MCF 10A (cell line): Measurements from ENCODE around the gene SND1. TPM values are rescaled to one million over a fixed set of nuclear protein-coding genes. Genes with fewer than 3 reads are reported as not detected.

Experiments used
- BruUV-seq: library from RNA; stranded (reverse); fragments of 400-500 nt; replicated peaks from 2 replicates; lab custom pipeline; 2021; lab: Mats Ljungman, UMichigan
- CTCF ChIA-PET: fragments of 300-600 bp; sonication (Branson Sonifier 250); formaldehyde crosslinking; extraction: SDS; loops from one replicate; lab custom pipeline; 2021; ENCODE audit warnings: antibody characterized with exemption, inconsistent platforms; lab: Yijun Ruan, JAX
- POLR2A ChIA-PET: fragments of 300-600, 350-650 bp; sonication (Branson Sonifier 250); formaldehyde crosslinking; extraction: SDS; loops from one replicate; lab custom pipeline; 2020; ENCODE audit warnings: antibody characterized with exemption, inconsistent platforms; lab: Yijun Ruan, JAX
- DNase-seq: peaks from one replicate; pipeline ENCODE4 v3.0.0-alpha.2; 2018; ENCODE audit not compliant: unreplicated experiment
- H3K27ac Mint-ChIP-seq: one replicate; pipeline ENCODE4 v1.8.0; 2022; ENCODE audit warnings: mild to moderate bottlenecking, low read depth, mixed read lengths; ENCODE audit not compliant: unreplicated experiment
- H3K27me3 Mint-ChIP-seq: one replicate; pipeline ENCODE4 v1.8.0; 2022; ENCODE audit warnings: mixed read lengths; ENCODE audit not compliant: insufficient read depth, unreplicated experiment
- H3K36me3 Mint-ChIP-seq: one replicate; pipeline ENCODE4 v1.8.0; 2022; ENCODE audit warnings: mild to moderate bottlenecking, moderate library complexity, mixed read lengths; ENCODE audit not compliant: insufficient read depth, unreplicated experiment
- H3K4me1 Mint-ChIP-seq: one replicate; pipeline ENCODE4 v1.8.0; 2022; ENCODE audit warnings: mixed read lengths; ENCODE audit not compliant: insufficient read depth, unreplicated experiment
- H3K4me3 Mint-ChIP-seq: one replicate; pipeline ENCODE4 v1.8.0; 2022; ENCODE audit warnings: mild to moderate bottlenecking, moderate library complexity, mixed read lengths; ENCODE audit not compliant: unreplicated experiment
- H3K9me3 Mint-ChIP-seq: one replicate; pipeline ENCODE4 v1.8.0; 2022; ENCODE audit warnings: mixed read lengths; ENCODE audit not compliant: unreplicated experiment
- intact Hi-C: fragments of 100-400 bp; cut with micrococcal nuclease; formaldehyde crosslinking; loops from 2 replicates; pipeline ENCODE4 v1.14.1; 2022
- total RNA-seq: library from RNA; stranded (reverse); gene quantifications from 2 replicates; pipeline ENCODE4 v1.2.3, GENCODE V29; 2022
- TF ChIP-seq, protein P1 (sequence below): fragments of 200-600 bp; IDR thresholded peaks from one replicate; pipeline ENCODE4 v1.8.0; 2022; ENCODE audit warnings: antibody characterized with exemption, mild to moderate bottlenecking; ENCODE audit not compliant: unreplicated experiment

SND1 gene
- total RNA-seq, 1 experiment from 2014 or later: 297 TPM

DNA sequence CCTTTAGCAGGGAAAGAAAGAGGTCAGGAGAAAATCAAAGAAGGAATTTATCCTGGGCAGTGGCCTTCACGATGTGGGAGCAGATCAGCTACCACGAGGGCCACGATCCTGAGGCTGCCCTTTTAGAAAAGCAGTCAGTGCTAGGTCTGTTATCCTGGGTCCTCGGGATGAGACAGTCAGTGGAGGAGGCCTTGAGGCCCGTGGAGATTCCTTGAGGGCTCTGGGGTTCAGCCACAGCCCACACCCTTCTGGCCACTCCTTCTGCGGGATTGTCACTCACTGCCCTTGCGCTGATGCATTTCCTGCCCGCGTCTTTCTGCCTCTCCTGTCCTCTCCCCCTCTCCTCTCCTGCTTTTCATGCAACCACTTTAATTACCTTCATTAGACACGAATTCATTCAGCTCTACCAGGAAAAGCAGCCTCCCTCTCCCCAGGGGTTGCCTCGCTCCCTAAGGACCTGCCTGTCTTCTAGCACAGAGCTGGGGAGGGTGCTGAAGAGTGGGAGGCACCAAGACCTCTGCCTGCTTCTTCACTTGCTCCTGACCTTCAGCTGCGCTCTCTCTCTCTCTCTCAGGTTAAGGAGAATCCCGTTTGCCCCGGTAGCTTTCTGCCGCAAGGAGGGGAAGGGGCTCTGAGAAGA is 421.8 kb downstream of the SND1 start:
- no TSS peak for BruUV-seq
- intact Hi-C loops: no loop called here
- no peaks in the 10 kb centered on the region for H3K9me3 Mint-ChIP-seq
- H3K4me3 Mint-ChIP-seq: no peak overlapping the region
- TF ChIP-seq, protein P1, sequence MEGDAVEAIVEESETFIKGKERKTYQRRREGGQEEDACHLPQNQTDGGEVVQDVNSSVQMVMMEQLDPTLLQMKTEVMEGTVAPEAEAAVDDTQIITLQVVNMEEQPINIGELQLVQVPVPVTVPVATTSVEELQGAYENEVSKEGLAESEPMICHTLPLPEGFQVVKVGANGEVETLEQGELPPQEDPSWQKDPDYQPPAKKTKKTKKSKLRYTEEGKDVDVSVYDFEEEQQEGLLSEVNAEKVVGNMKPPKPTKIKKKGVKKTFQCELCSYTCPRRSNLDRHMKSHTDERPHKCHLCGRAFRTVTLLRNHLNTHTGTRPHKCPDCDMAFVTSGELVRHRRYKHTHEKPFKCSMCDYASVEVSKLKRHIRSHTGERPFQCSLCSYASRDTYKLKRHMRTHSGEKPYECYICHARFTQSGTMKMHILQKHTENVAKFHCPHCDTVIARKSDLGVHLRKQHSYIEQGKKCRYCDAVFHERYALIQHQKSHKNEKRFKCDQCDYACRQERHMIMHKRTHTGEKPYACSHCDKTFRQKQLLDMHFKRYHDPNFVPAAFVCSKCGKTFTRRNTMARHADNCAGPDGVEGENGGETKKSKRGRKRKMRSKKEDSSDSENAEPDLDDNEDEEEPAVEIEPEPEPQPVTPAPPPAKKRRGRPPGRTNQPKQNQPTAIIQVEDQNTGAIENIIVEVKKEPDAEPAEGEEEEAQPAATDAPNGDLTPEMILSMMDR: no peak
- H3K36me3 Mint-ChIP-seq: peaks cover 44% of the 10 kb centered on the region
- ChIA-PET CTCF (no interaction called here), POLR2A (no interaction called here)
- DNase-seq: no peak
- no peak overlapping the region for H3K27ac Mint-ChIP-seq
- H3K4me1 Mint-ChIP-seq: no peaks in the 10 kb centered on the region
- H3K27me3 Mint-ChIP-seq: no peaks in the 10 kb centered on the region

DNA sequence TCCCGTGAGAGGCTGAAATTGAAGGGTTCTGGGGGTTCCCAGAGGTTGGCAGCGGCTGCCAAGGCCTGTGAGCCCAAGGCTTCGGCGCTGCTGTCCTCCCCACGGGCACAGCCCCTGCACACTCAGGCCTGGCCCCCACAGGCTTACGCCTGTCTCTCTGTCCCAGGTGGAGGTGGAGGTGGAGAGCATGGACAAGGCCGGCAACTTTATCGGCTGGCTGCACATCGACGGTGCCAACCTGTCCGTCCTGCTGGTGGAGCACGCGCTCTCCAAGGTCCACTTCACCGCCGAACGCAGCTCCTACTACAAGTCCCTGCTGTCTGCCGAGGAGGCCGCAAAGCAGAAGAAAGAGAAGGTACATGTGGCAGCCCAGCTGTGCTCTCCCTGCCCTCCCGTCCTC is 422.3 kb downstream of the SND1 start:
- Mint-ChIP-seq H3K36me3 (peaks cover 42% of the 10 kb centered on the region), H3K27me3 (no peaks in the 10 kb centered on the region), H3K4me1 (no peaks in the 10 kb centered on the region), H3K9me3 (no peaks in the 10 kb centered on the region), H3K4me3 (no peak overlapping the region), H3K27ac (no peak overlapping the region)
- intact Hi-C loops: no loop called here
- TF ChIP-seq, protein P1: no peak
- POLR2A ChIA-PET: no interaction called here
- BruUV-seq: no TSS peak
- no peak for DNase-seq
- CTCF ChIA-PET: no interaction called here

DNA sequence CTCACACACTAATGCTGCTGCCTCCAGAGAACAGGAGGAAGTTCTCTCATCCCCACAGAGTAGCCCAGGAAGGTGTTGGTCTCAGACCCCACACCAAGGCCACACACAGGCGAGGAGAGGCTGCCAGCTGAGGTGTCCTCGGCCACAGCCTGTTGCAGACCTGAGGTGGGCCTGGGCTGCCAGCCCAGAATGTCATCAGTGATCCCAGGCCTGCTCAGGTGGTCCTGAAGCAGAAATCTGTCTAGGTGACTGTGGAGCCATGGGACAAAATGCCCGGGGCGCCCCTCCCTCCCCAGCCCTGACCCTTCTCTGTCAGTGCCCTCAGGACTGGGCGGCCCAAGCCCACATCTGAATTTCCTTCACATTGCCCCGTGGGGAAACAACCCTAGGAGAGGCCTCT is 422.7 kb downstream of the SND1 start:
- Mint-ChIP-seq H3K9me3 (no peaks in the 10 kb centered on the region), H3K27me3 (no peaks in the 10 kb centered on the region), H3K27ac (no peak overlapping the region), H3K36me3 (peaks cover 42% of the 10 kb centered on the region), H3K4me3 (no peak overlapping the region), H3K4me1 (no peaks in the 10 kb centered on the region)
- ChIA-PET POLR2A (no interaction called here), CTCF (interaction anchor here (0.6 to 1.0 kb wide), 3 partner anchors 53 to 366 kb away, joined by 3 read pairs; no protein-coding TSS in a partner anchor)
- no TSS peak for BruUV-seq
- TF ChIP-seq, protein P1: no peak
- no peak for DNase-seq
- intact Hi-C loops: no loop called here

DNA sequence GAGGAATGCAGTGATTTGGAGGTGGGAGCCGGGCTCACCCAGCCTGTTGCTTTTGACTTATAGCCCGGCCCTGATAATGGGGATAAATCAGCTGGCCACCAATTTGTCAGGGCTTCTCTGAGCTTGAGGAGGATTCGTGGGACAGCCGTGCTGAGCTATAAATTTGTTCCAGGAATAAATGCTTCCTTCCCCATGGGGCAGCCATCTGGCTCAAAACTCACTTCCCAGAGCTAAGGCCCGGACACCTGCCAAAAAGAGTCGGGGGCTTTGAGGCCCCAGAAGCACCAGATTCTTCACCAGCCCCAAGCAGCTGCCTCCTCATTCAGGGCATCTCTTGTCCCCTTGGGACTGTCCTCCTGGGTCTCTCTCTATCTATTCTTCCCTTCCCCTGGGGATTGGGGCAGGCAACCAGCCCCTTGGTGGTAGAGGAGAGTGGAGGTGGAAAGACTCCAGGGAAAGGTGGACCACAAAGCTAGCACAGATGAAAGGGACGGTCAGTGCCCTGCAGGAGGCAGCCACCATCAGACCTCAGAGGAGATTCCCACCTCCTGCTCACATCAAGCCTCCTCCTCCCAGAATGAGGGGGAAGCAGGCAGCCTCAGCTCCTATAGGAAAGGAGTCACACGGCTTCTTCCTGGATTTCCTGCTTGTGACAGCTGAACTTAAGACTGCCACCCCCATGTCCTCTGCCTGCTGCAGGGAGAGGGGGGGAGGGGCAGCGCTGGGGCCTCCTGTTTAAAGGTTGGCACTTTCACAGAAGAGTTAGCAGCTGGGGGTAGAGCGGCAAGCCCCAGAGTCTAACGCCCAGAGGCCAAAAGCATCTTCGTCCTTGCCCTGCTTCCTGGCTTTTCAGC is 423.5 kb downstream of the SND1 start:
- Mint-ChIP-seq H3K36me3 (peaks cover 42% of the 10 kb centered on the region), H3K27ac (no peak overlapping the region), H3K9me3 (no peaks in the 10 kb centered on the region), H3K4me1 (no peaks in the 10 kb centered on the region), H3K27me3 (no peaks in the 10 kb centered on the region), H3K4me3 (no peak overlapping the region)
- TF ChIP-seq, protein P1: no peak
- TSS peak; percentile 6 for BruUV-seq
- ChIA-PET CTCF (interaction anchor here (0.6 to 1.2 kb wide), 4 partner anchors 8 to 367 kb away, joined by 3 to 4 read pairs (median 3); no protein-coding TSS in a partner anchor), POLR2A (no interaction called here)
- intact Hi-C loops: no loop called here
- DNase-seq: no peak
